Mesenchymal stem cell (in vitro differentiated cells and primary cell): Measurements from ENCODE around the gene FCHSD2.
A peak's percentile ranks its signal among the peaks of the same experiment; 100 is the strongest.
"Not testable (repeated sequence)": the region's sequence is repeated elsewhere in the genome, so short reads cannot be mapped to it uniquely, and the experiment has no call there.

Experiments
- DNase-seq: peaks from one replicate; pipeline ENCODE4 v3.0.0-alpha.2; 2013
- H2AFZ ChIP-seq: one replicate; pipeline ENCODE4 v1.6.1; 2013; ENCODE audit warnings: low read depth, mild to moderate bottlenecking, control low read depth, inconsistent platforms, low read length, moderate library complexity
- H2AK5ac ChIP-seq: 2 replicates; pipeline ENCODE4 v1.6.1; 2013; ENCODE audit warnings: low read length, moderate library complexity, mild to moderate bottlenecking, inconsistent platforms; ENCODE audit not compliant: severe bottlenecking
- H2BK120ac ChIP-seq: one replicate; pipeline ENCODE4 v1.6.1; 2013; ENCODE audit warnings: low read depth, mild to moderate bottlenecking, inconsistent platforms, low read length, moderate library complexity
- H2BK12ac ChIP-seq, 2 experiments: one replicate each; pipeline ENCODE4 v1.6.1; 2013; ENCODE audit warnings: inconsistent platforms in 2 of 2, low read length in 2 of 2, mild to moderate bottlenecking in 2 of 2, moderate library complexity in 2 of 2, control low read depth in 1 of 2
- H2BK15ac ChIP-seq: one replicate; pipeline ENCODE4 v1.6.1; 2013; ENCODE audit warnings: mild to moderate bottlenecking, low read depth, inconsistent platforms; ENCODE audit not compliant: poor library complexity, severe bottlenecking
- H2BK5ac ChIP-seq: 2 replicates; pipeline ENCODE4 v1.6.1; 2013; ENCODE audit warnings: low read depth, mild to moderate bottlenecking, low read length, control low read depth, inconsistent platforms; ENCODE audit not compliant: poor library complexity, severe bottlenecking
- H3K14ac ChIP-seq, 2 experiments: one replicate each; pipeline ENCODE4 v1.6.1; 2013; ENCODE audit warnings: inconsistent platforms in 2 of 2, low read length in 2 of 2, control low read depth in 1 of 2, mild to moderate bottlenecking in 1 of 2, moderate library complexity in 1 of 2
- H3K18ac ChIP-seq, 2 experiments: one replicate each; pipeline ENCODE4 v1.6.1; 2013; ENCODE audit warnings: inconsistent platforms in 2 of 2, low read length in 2 of 2, control low read depth in 1 of 2, low read depth in 1 of 2, mild to moderate bottlenecking in 1 of 2
- H3K23ac ChIP-seq, 2 experiments: one replicate each; pipeline ENCODE4 v1.6.1; 2013; ENCODE audit warnings: inconsistent platforms in 2 of 2, low read length in 2 of 2, mild to moderate bottlenecking in 2 of 2, moderate library complexity in 2 of 2, control low read depth in 1 of 2
- H3K27ac ChIP-seq: 2 replicates; pipeline ENCODE4 v1.5.1; 2013; ENCODE audit warnings: mild to moderate bottlenecking, moderate library complexity, low read length, control low read depth, inconsistent platforms; ENCODE audit not compliant: poor library complexity, severe bottlenecking
- H3K27me3 ChIP-seq, 2 experiments: 2 replicates each; pipeline versions ENCODE4 v1.6.1 to v1.7.0; 2013; ENCODE audit warnings: low read length in 2 of 2, mild to moderate bottlenecking in 2 of 2, moderate library complexity in 2 of 2, control low read depth in 1 of 2, inconsistent platforms in 1 of 2; ENCODE audit not compliant: control insufficient read depth in 1 of 2, insufficient read depth in 1 of 2
- H3K36me3 ChIP-seq, 2 experiments: 2 replicates each; pipeline versions ENCODE4 v1.6.1 to v1.7.0; 2013; ENCODE audit warnings: low read length in 2 of 2, control low read depth in 1 of 2, inconsistent platforms in 1 of 2, low read depth in 1 of 2, mild to moderate bottlenecking in 1 of 2; ENCODE audit not compliant: insufficient read depth in 2 of 2, control insufficient read depth in 1 of 2
- H3K4ac ChIP-seq, 2 experiments: one replicate each; pipeline ENCODE4 v1.6.1; 2013; ENCODE audit warnings: inconsistent platforms in 2 of 2, low read length in 2 of 2, mild to moderate bottlenecking in 2 of 2, moderate library complexity in 2 of 2, control low read depth in 1 of 2, low read depth in 1 of 2
- H3K4me1 ChIP-seq: 2 replicates; pipeline ENCODE4 v1.6.1; 2013; ENCODE audit warnings: low read depth, low read length, control low read depth; ENCODE audit not compliant: control insufficient read depth, insufficient read depth
- H3K4me2 ChIP-seq: 2 replicates; pipeline ENCODE4 v1.6.1; 2013; ENCODE audit warnings: low read length, mild to moderate bottlenecking, inconsistent platforms; ENCODE audit not compliant: poor library complexity, severe bottlenecking
- H3K4me3 ChIP-seq, 2 experiments: 2 replicates each; pipeline versions ENCODE4 v1.5.1 to v1.7.0; 2013; ENCODE audit warnings: low read length in 2 of 2, mild to moderate bottlenecking in 2 of 2, control low read depth in 1 of 2, low read depth in 1 of 2; ENCODE audit not compliant: insufficient read depth in 1 of 2
- H3K79me1 ChIP-seq: replicated peaks from 2 replicates; pipeline ENCODE4 v1.6.1; 2013; ENCODE audit warnings: mild to moderate bottlenecking, control low read depth, low read length, inconsistent platforms; ENCODE audit not compliant: poor library complexity, severe bottlenecking
- H3K9ac ChIP-seq: 2 replicates; pipeline ENCODE4 v1.7.0; 2013; ENCODE audit warnings: mild to moderate bottlenecking, low read length, moderate library complexity
- H3K9me3 ChIP-seq: 2 replicates; pipeline ENCODE4 v1.7.0; 2013; ENCODE audit warnings: mild to moderate bottlenecking, low read length; ENCODE audit not compliant: control insufficient read depth
- H4K8ac ChIP-seq: one replicate; pipeline ENCODE4 v1.6.1; 2013; ENCODE audit warnings: inconsistent platforms, mild to moderate bottlenecking, low read length, moderate library complexity
- H4K91ac ChIP-seq: one replicate; pipeline ENCODE4 v1.6.1; 2013; ENCODE audit warnings: mild to moderate bottlenecking, low read length, inconsistent platforms
- WGBS: methylation state at CpG from one replicate; pipeline ENCODE4 v1.1.7; 2013; ENCODE audit warnings: mixed read lengths; 5-methylcytosine and 5-hydroxymethylcytosine counted together

FCHSD2 gene

DNA sequence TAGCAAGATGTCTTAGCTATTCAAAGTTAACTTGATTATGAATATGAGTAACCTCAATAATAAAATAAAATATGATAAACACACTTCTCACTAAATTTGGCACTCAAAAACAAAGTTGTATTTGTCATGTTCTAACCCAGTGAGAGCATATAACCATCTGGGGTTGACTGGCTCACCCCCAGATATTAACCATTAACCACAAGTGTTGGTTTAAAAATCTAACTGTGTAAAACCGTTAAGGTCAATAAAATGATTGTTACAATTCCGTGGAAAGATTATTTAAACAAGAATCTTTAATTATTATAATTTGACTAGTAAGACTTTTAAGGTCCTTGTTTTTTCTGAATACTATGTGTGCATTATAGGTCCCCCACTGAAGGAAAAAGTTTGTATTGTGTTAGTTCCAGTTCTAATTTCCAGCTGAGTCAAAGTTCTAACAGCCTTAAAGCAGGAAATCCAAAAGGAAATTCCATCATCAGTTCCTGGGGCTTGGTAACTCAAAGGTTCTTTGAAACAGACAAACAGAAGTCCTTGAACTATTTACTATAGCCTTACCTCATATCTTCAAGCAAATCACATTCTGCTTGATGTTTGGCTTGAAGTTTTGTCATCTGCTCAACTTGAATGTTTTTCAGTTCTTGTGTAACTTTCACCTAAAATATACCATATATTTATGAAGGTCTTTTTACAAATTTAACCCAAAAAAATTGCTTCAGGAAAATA lies 2.5 kb downstream of the FCHSD2 start:
- Histone ChIP-seq H3K27me3 (no peaks in the 10 kb centered on the region), H2BK15ac (no peak overlapping the region), H3K9ac (peak overlapping the region; percentile 92), H3K9me3 (no peaks in the 10 kb centered on the region), H3K4ac (no peak overlapping the region), H3K27ac (peak overlapping the region; percentile 78), H3K36me3 (peaks cover 0 to 16% of the 10 kb centered on the region in 2 experiments), H3K23ac (no peak overlapping the region), H3K14ac (no peak overlapping the region), H2AK5ac (no peak overlapping the region), H3K18ac (no peak overlapping the region), H3K79me1 (peaks cover 8% of the 10 kb centered on the region), H3K4me3 (peak overlapping the region in 1 of 2 experiments; percentile 93), H2BK12ac (no peak overlapping the region), H2AFZ (no peak overlapping the region), H3K4me1 (peaks cover 8% of the 10 kb centered on the region), H4K91ac (no peak overlapping the region), H3K4me2 (no peak overlapping the region), H2BK120ac (no peak overlapping the region), H2BK5ac (no peak overlapping the region), H4K8ac (no peak overlapping the region)
- peak; percentile 43 for DNase-seq
- no CpG with 5 or more reads among the region's 2 CpGs for WGBS

DNA sequence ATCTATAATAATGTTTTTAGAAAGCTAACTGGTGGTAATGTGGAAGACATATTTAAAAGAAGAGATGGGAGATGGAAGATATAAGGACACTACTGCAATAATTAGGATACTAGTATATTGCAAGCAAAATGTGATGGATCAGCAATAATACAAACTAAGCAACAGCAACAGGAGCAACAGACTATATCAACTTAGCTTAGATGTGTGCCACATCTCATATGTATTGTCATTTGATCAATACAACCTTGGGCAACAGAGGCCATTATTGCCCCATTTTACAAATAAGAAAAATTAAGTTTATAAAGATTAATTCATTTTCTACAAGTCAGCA lies 4.2 kb downstream of the FCHSD2 start:
- no peak overlapping the region for H2BK5ac ChIP-seq
- H3K14ac ChIP-seq, result no peak overlapping the region
- no peak overlapping the region for H2AFZ ChIP-seq
- H3K79me1 ChIP-seq, result peaks cover 18% of the 10 kb centered on the region
- no peak overlapping the region for H2BK120ac ChIP-seq
- no peak overlapping the region for H3K23ac ChIP-seq
- H3K27me3 ChIP-seq, result no peaks in the 10 kb centered on the region
- no peak overlapping the region for H4K8ac ChIP-seq
- H3K9ac ChIP-seq, result no peak overlapping the region
- no peak overlapping the region for H2AK5ac ChIP-seq
- H3K9me3 ChIP-seq, result no peaks in the 10 kb centered on the region
- no peak overlapping the region for H3K27ac ChIP-seq
- no peak overlapping the region for H2BK15ac ChIP-seq
- H4K91ac ChIP-seq, result no peak overlapping the region
- peaks cover 2% of the 10 kb centered on the region for H3K4me1 ChIP-seq
- H2BK12ac ChIP-seq, result no peak overlapping the region
- H3K4me3 ChIP-seq, result no peak overlapping the region
- no peak overlapping the region for H3K4ac ChIP-seq
- no peak for DNase-seq
- H3K18ac ChIP-seq, result no peak overlapping the region
- no peak overlapping the region for H3K4me2 ChIP-seq
- peaks cover 3 to 19% of the 10 kb centered on the region in 2 experiments for H3K36me3 ChIP-seq

DNA sequence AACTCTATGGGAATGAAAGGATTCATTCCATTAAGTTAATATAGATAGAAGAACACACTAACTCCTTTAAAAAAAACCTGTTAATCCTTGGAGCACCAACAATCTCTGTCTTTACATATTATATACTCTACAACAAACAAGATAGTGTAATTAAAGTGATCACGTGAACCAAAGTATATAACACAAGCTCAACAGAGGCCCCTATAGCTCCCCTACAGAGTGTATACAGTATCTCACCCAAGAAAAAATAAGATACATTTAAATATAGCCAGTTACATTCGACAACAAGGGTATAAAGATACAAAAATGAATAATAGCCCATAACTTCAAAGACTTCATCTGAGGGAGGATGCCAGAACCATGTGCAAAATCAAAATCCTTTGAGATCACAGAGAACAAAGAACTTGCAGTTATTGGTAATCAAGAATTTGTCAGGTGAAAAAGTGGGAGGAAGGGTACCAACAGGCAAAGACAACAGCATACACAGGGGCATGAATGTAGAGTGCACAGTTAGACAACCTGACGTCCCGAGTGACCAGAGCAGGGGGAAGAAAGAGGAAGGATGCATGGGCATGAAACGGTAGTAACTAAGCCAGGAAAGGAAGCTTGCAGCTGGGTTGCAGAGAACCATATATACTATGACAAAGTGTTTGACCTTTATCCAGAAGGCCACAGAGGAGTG lies 4.7 kb downstream of the FCHSD2 start:
- Histone ChIP-seq H3K36me3 (peaks cover 3 to 19% of the 10 kb centered on the region in 2 experiments), H3K4me2 (no peak overlapping the region), H4K91ac (no peak overlapping the region), H3K27ac (no peak overlapping the region), H3K9me3 (no peaks in the 10 kb centered on the region), H3K79me1 (peaks cover 18% of the 10 kb centered on the region), H2BK12ac (no peak overlapping the region), H4K8ac (no peak overlapping the region), H3K4ac (no peak overlapping the region), H3K4me3 (no peak overlapping the region), H3K23ac (no peak overlapping the region), H2BK5ac (no peak overlapping the region), H2AFZ (no peak overlapping the region), H3K14ac (no peak overlapping the region), H3K4me1 (peaks cover 1% of the 10 kb centered on the region), H3K27me3 (no peaks in the 10 kb centered on the region), H3K18ac (no peak overlapping the region), H2BK120ac (no peak overlapping the region), H2BK15ac (no peak overlapping the region), H3K9ac (no peak overlapping the region), H2AK5ac (no peak overlapping the region)
- 94% methylated on average over 5 of the region's 5 CpGs for WGBS
- DNase-seq, result no peak

DNA sequence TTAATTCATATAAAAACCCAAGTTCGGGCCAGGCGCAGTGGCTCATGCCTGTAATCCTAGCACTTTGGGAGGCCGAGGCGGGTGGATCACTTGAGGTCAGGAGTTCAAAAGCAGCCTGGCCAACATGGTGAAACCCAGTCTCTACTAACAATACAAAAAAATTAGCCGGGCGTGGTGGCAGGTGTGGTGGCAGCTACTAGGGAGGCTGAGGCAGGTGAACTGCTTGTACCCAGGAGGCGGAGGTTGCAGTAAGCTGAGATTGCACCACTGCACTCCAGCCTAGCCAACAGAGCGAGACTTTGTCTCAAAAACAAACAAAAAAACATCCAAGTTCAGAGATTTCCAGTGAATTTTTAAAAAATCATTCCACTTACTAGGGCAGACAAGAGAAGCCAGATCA lies 5.4 kb downstream of the FCHSD2 start:
- H3K4me2 ChIP-seq, H3K9ac ChIP-seq, H3K9me3 ChIP-seq, H2BK15ac ChIP-seq, DNase-seq, H3K27me3 ChIP-seq, H4K8ac ChIP-seq, H3K4ac ChIP-seq, H2BK12ac ChIP-seq, H3K23ac ChIP-seq, H2BK120ac ChIP-seq, H3K27ac ChIP-seq, H4K91ac ChIP-seq, H3K18ac ChIP-seq, H3K14ac ChIP-seq, H2AFZ ChIP-seq, H2AK5ac ChIP-seq, H3K4me3 ChIP-seq, H2BK5ac ChIP-seq, H3K4me1 ChIP-seq: not testable (repeated sequence)
- H3K36me3 ChIP-seq, result peaks cover 3 to 26% of the 10 kb centered on the region in 2 experiments
- 100% methylated on average over 8 of the region's 8 CpGs for WGBS
- peaks cover 18% of the 10 kb centered on the region for H3K79me1 ChIP-seq
